Fibroblast of upper back skin (primary cell): ENCODE measurements around the gene MTURN.

ENCODE experiments used
- DNase-seq: peaks from one replicate; pipeline ENCODE4 v3.0.0-alpha.2; 2013

MTURN gene

GRCh38 chr7:30162622-30163124, 27.9 kb downstream of the MTURN start:
- DNase-seq, result peak; percentile 64

- DNase-seq, result no peak
Observed at GRCh38 chr7:30163231-30163894, 28.6 kb downstream of the MTURN start.

- peak; percentile 66 for DNase-seq
Observed at GRCh38 chr7:30164567-30164966, 29.8 kb downstream of the MTURN start.

GRCh38 chr7:30165590-30165989, 30.8 kb downstream of the MTURN start:
- no peak for DNase-seq

GRCh38 chr7:30166155-30166840, 31.5 kb downstream of the MTURN start:
- DNase-seq, result no peak

GRCh38 chr7:30166841-30167235, 32.1 kb downstream of the MTURN start:
- DNase-seq, result no peak

- DNase-seq, result no peak
Observed at GRCh38 chr7:30167901-30168300, 33.1 kb downstream of the MTURN start.

GRCh38 chr7:30168835-30169573, 34.2 kb downstream of the MTURN start:
- peak; percentile 89 for DNase-seq

- DNase-seq, result peak; percentile 32
Observed at GRCh38 chr7:30169579-30169978, 34.8 kb downstream of the MTURN start.

GRCh38 chr7:30170476-30171205, 35.9 kb downstream of the MTURN start:
- DNase-seq, result no peak

- DNase-seq, result peak; percentile 33
Observed at GRCh38 chr7:30171766-30172447, 37.1 kb downstream of the MTURN start.

- DNase-seq, result no peak
Observed at GRCh38 chr7:30172451-30172850, 37.7 kb downstream of the MTURN start.

- DNase-seq, result peak; percentile 85
Observed at GRCh38 chr7:30173058-30173897, 38.5 kb downstream of the MTURN start.

- DNase-seq, result peak; percentile 32
Observed at GRCh38 chr7:30175180-30175579, 40.4 kb downstream of the MTURN start.

GRCh38 chr7:30175636-30176147, 40.9 kb downstream of the MTURN start:
- no peak for DNase-seq

GRCh38 chr7:30176463-30177109, 41.8 kb downstream of the MTURN start:
- no peak for DNase-seq

- no peak for DNase-seq
Observed at GRCh38 chr7:30177186-30177585, 42.4 kb downstream of the MTURN start.

- no peak for DNase-seq
Observed at GRCh38 chr7:30177965-30178364, 43.2 kb downstream of the MTURN start.

- DNase-seq, result no peak
Observed at GRCh38 chr7:30178748-30179436, 44.1 kb downstream of the MTURN start.

GRCh38 chr7:30180718-30181117, 45.9 kb downstream of the MTURN start:
- DNase-seq, result no peak
